Fibroblast of lung (primary cell): ENCODE measurements around the gene PLEKHH2.

Experiments used
- CTCF ChIP-seq, 2 donors: IDR thresholded peaks in 1 of 2; conservative IDR thresholded peaks in 1 of 2; 1 replicate in 1 of 2; 2 replicates in 1 of 2; pipeline ENCODE4 v1.5.1; 2011 to 2012; ENCODE audit warnings: low read length in 2 of 2, control low read depth in 1 of 2, inconsistent platforms in 1 of 2, low read depth in 1 of 2, mild to moderate bottlenecking in 1 of 2
- EZH2 ChIP-seq: IDR thresholded peaks from 2 replicates; pipeline ENCODE4 v1.5.1; 2012; ENCODE audit warnings: low read length, control low read depth, mild to moderate bottlenecking; ENCODE audit errors: missing control alignments

- no peak for TF ChIP-seq CTCF (conservative IDR thresholded peaks at IDR 0.05 in 1 of 2, IDR thresholded peaks at IDR 0.05 in 1 of 2; ENCODE audit: low read depth in 1 of 2, low read length in 2 of 2)
- TF ChIP-seq EZH2 = no peak
Observed at GRCh38 chr2:43802135-43802534, 165.1 kb downstream of the PLEKHH2 start.
